Measurements from ENCODE around the gene DNMBP. TPM values are rescaled to one million over a fixed set of nuclear protein-coding genes. Genes with fewer than 3 reads are reported as not detected.
"Not testable (repeated sequence)": the region's sequence is repeated elsewhere in the genome, so short reads cannot be mapped to it uniquely, and the experiment has no call there.

Gene DNMBP
- total and polyA plus RNA-seq, 5 experiments from 2014 or later = 0.59 to 6.5 (median 1.6) TPM

DNA sequence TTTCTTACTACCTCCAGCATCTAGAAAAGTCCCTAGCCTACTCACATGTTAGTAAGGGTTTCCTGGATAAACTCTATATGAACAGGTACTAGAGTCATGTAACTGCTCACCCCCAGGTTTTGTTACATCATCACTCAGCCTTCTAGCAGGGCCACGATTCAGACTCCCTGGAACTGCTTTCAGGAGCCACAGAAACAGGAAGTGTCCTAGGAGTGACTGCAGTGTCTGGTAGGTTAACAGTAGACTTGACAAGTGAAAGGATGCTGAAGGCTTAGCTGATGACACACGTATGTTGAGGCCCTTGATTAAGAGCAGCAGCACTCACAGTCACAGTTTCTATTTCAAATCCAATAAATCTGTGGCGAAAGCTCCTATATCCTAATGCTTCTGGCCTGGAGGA, 101.2 kb downstream of the DNMBP start:
- no peaks in the 10 kb centered on the region for H3K27me3 Mint-ChIP-seq
- H3K27ac Mint-ChIP-seq = no peak overlapping the region
- H3K36me3 Mint-ChIP-seq = peaks cover 9 to 25% (median 17%) of the 10 kb centered on the region in 3 donors
- H3K9me3 Mint-ChIP-seq = no peaks in the 10 kb centered on the region
- POLR2A ChIA-PET = no interaction called here
- DNase-seq (no peak), ATAC-seq (no peak)
- H3K4me1 Mint-ChIP-seq = no peaks in the 10 kb centered on the region
- no peak overlapping the region for H3K4me3 Mint-ChIP-seq

- Mint-ChIP-seq H3K4me3 (no peak overlapping the region), H3K27me3 (no peaks in the 10 kb centered on the region), H3K4me1 (no peaks in the 10 kb centered on the region), H3K27ac (no peak overlapping the region), H3K36me3 (peaks cover 9 to 29% (median 18%) of the 10 kb centered on the region in 3 donors), H3K9me3 (no peaks in the 10 kb centered on the region)
- DNase-seq (no peak), ATAC-seq (no peak)
- POLR2A ChIA-PET = no interaction called here
Observed at GRCh38 chr10:99906470-99906869, 103.3 kb downstream of the DNMBP start.

GRCh38 chr10:99905971-99906370, 103.8 kb downstream of the DNMBP start:
- H3K27ac Mint-ChIP-seq = no peak overlapping the region
- no peaks in the 10 kb centered on the region for H3K9me3 Mint-ChIP-seq
- DNase-seq (no peak), ATAC-seq (no peak)
- H3K36me3 Mint-ChIP-seq = peaks cover 9 to 29% (median 18%) of the 10 kb centered on the region in 3 donors
- no peaks in the 10 kb centered on the region for H3K4me1 Mint-ChIP-seq
- H3K27me3 Mint-ChIP-seq = no peaks in the 10 kb centered on the region
- POLR2A ChIA-PET = no interaction called here
- H3K4me3 Mint-ChIP-seq = no peak overlapping the region

DNA sequence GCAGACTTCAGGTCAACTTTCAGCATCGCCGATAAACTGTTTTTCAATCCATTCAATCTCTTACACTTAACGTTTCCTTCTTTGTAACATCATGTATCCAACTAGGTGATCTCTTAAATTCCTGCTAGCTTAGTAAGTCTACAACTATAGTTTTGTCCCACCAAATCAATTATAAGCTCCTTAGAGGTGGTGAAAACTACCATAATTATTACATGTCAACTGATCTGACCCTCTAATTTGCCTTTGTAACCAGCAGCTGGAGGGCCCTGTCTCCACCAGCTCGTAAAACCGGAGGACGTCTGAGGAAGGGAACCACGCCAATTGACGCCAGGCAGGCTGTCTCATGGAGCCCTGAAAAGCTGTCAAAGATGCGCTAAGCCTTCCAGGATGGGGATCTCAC, 113.9 kb downstream of the DNMBP start:
- no peak for ATAC-seq
- POLR2A ChIA-PET = no interaction called here
- Mint-ChIP-seq H3K9me3 (no peaks in the 10 kb centered on the region), H3K4me1 (no peaks in the 10 kb centered on the region), H3K36me3 (peaks cover 0 to 60% (median 41%) of the 10 kb centered on the region in 3 donors), H3K27ac (no peak overlapping the region), H3K27me3 (no peaks in the 10 kb centered on the region), H3K4me3 (no peak overlapping the region)
- DNase-seq = no peak

- H3K9me3 Mint-ChIP-seq, H3K27ac Mint-ChIP-seq, ATAC-seq, H3K4me3 Mint-ChIP-seq, POLR2A ChIA-PET, H3K27me3 Mint-ChIP-seq, H3K4me1 Mint-ChIP-seq, DNase-seq: not testable (repeated sequence)
- peaks cover 0 to 60% (median 41%) of the 10 kb centered on the region in 3 donors for H3K36me3 Mint-ChIP-seq
Observed at GRCh38 chr10:99895066-99895465, 114.7 kb downstream of the DNMBP start.

- Mint-ChIP-seq H3K27me3 (no peaks in the 10 kb centered on the region), H3K4me1 (no peaks in the 10 kb centered on the region), H3K27ac (no peak overlapping the region), H3K4me3 (no peak overlapping the region), H3K36me3 (peaks cover 0 to 60% (median 38%) of the 10 kb centered on the region in 3 donors), H3K9me3 (no peaks in the 10 kb centered on the region)
- no peak for DNase-seq
- POLR2A ChIA-PET = no interaction called here
- ATAC-seq = no peak
Observed at GRCh38 chr10:99894613-99895012, 115.1 kb downstream of the DNMBP start.

GRCh38 chr10:99888622-99889021, 121.1 kb downstream of the DNMBP start:
- Mint-ChIP-seq H3K27me3 (no peaks in the 10 kb centered on the region), H3K4me1 (no peaks in the 10 kb centered on the region), H3K27ac (no peak overlapping the region), H3K4me3 (no peak overlapping the region), H3K36me3 (peaks cover 0 to 55% (median 42%) of the 10 kb centered on the region in 3 donors), H3K9me3 (no peaks in the 10 kb centered on the region)
- POLR2A ChIA-PET = no interaction called here
- DNase-seq = no peak
- ATAC-seq = no peak

GRCh38 chr10:99883523-99883922, 126.2 kb downstream of the DNMBP start:
- Mint-ChIP-seq H3K9me3 (no peaks in the 10 kb centered on the region), H3K4me1 (peaks cover 4 to 9% (median 7%) of the 10 kb centered on the region in 4 donors), H3K27me3 (peaks cover 0 to 2% (median 0%) of the 10 kb centered on the region in 5 donors), H3K4me3 (no peak overlapping the region), H3K27ac (no peak overlapping the region), H3K36me3 (peaks cover 10 to 83% (median 56%) of the 10 kb centered on the region in 3 donors)
- no peak for ATAC-seq
- DNase-seq = no peak
- POLR2A ChIA-PET = no interaction called here

DNA sequence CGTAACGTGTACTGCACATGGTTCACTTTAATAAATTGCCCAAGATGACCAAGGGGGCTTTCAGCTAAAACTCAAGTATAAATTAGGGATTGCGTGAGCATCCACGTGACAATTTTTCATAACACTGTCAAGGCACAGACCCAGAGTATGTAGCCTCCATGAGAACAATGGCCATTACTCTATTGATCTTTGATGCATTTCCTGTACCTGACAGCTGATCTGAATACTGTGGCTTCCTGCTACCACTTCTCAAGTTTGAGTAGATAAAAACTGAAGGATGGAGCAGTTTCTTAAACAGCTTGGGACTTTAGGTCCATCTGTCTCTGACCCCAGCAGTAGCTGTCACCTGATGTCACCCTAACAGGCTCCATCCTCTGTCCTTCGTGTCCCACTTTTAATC, 128.4 kb downstream of the DNMBP start:
- POLR2A ChIA-PET = no interaction called here
- peaks cover 0 to 8% (median 4%) of the 10 kb centered on the region in 5 donors for H3K27me3 Mint-ChIP-seq
- ATAC-seq (no peak), DNase-seq (no peak)
- H3K4me1 Mint-ChIP-seq = peaks cover 6 to 17% (median 12%) of the 10 kb centered on the region in 4 donors
- H3K9me3 Mint-ChIP-seq = no peaks in the 10 kb centered on the region
- no peak overlapping the region for H3K27ac Mint-ChIP-seq
- no peak overlapping the region for H3K4me3 Mint-ChIP-seq
- H3K36me3 Mint-ChIP-seq = peaks cover 21 to 88% (median 58%) of the 10 kb centered on the region in 3 donors

GRCh38 chr10:99880080-99880835, 129.5 kb downstream of the DNMBP start:
- H3K4me3 Mint-ChIP-seq = no peak overlapping the region
- no peaks in the 10 kb centered on the region for H3K9me3 Mint-ChIP-seq
- H3K27me3 Mint-ChIP-seq = peaks cover 0 to 16% (median 13%) of the 10 kb centered on the region in 5 donors
- POLR2A ChIA-PET = no interaction called here
- peaks cover 30 to 90% (median 57%) of the 10 kb centered on the region in 3 donors for H3K36me3 Mint-ChIP-seq
- H3K27ac Mint-ChIP-seq = peak overlapping the region in 1 of 10 donors; percentile 50
- ATAC-seq (no peak), DNase-seq (no peak)
- H3K4me1 Mint-ChIP-seq = peaks cover 6 to 17% (median 12%) of the 10 kb centered on the region in 4 donors

DNA sequence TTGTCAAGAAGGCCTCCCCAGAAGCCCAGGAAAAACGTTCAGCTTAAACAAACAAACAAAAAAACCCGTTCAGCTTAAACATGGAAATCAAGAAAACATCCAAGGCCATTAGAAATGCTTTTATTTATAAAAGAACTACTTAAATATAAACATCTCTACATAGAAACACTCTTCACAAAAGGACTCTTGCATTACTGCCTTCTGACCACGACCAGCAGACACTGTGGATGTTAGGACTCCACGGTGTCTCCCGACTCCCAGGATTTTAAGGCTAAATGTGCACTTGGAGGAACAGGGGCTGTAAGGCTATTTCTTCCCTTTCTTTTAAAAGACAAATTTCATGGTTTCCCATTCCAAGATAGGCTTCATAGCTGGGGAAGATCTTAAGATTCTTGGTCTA, 134.3 kb downstream of the DNMBP start:
- Mint-ChIP-seq H3K36me3 (peaks cover 30 to 56% (median 49%) of the 10 kb centered on the region in 3 donors), H3K27ac (no peak overlapping the region), H3K27me3 (peaks cover 27 to 54% (median 44%) of the 10 kb centered on the region in 5 donors), H3K9me3 (no peaks in the 10 kb centered on the region), H3K4me1 (peaks cover 13 to 20% (median 14%) of the 10 kb centered on the region in 4 donors), H3K4me3 (no peak overlapping the region)
- DNase-seq = no peak
- POLR2A ChIA-PET = no interaction called here
- no peak for ATAC-seq

GRCh38 chr10:99874341-99875085, 135.2 kb downstream of the DNMBP start:
- no peak for ATAC-seq
- DNase-seq = no peak
- Mint-ChIP-seq H3K27ac (peak overlapping the region in 1 of 10 donors; percentile 63), H3K9me3 (no peaks in the 10 kb centered on the region), H3K27me3 (peaks cover 31 to 60% (median 52%) of the 10 kb centered on the region in 5 donors), H3K4me1 (peaks cover 17 to 29% (median 22%) of the 10 kb centered on the region in 4 donors), H3K4me3 (no peak overlapping the region), H3K36me3 (peaks cover 21 to 47% (median 40%) of the 10 kb centered on the region in 3 donors)
- POLR2A ChIA-PET = interaction anchor here (0.6 kb wide), 1 partner anchor 45 kb away, joined by 3 read pairs; no protein-coding TSS in a partner anchor

DNA sequence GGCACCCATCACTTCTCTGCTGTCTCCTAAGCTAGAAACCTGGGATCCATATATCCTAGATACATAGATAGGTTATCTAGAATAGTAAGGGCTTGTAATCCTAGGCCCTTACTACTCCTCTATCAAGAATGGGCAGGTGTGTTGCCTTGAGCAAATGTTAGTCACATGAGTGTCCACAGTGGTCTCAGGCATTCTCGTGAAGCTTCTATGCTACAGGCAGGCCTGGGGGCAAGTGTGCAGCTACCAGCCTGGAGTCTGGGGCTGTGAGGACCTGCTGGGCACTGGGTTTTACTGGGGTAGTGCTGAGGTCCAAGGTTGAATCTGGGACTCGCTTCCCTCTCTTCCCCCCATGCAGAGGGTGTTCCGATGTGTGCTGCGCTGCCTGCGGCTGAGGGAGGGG, 135.9 kb downstream of the DNMBP start:
- no peak overlapping the region for H3K27ac Mint-ChIP-seq
- ATAC-seq (no peak), DNase-seq (no peak)
- POLR2A ChIA-PET = no interaction called here
- H3K4me1 Mint-ChIP-seq = peaks cover 15 to 32% (median 22%) of the 10 kb centered on the region in 4 donors
- peaks cover 32 to 60% (median 52%) of the 10 kb centered on the region in 5 donors for H3K27me3 Mint-ChIP-seq
- no peaks in the 10 kb centered on the region for H3K9me3 Mint-ChIP-seq
- H3K4me3 Mint-ChIP-seq = no peak overlapping the region
- H3K36me3 Mint-ChIP-seq = peaks cover 21 to 40% (median 35%) of the 10 kb centered on the region in 3 donors
